Activated T-cell treated with anti-CD3 and anti-CD28 coated beads, Interleukin-2, amount 50 U/mL, for 4 hours (primary cell): ENCODE results near the gene WDR90. TPM values are rescaled to one million over a fixed set of nuclear protein-coding genes. Genes with fewer than 3 reads are reported as not detected.
A peak's percentile ranks its signal among the peaks of the same experiment; 100 is the strongest.

ENCODE experiments used
- ATAC-seq, 2 donors: fragments of 200-7000 bp; cut with Tn5 transposase; one replicate each; pipeline ENCODE4 v1.10.0; 2021
- DNase-seq: peaks from one replicate; pipeline ENCODE4 v3.0.0-alpha.2; 2020
- H3K27me3 Mint-ChIP-seq: one replicate; pipeline ENCODE4 v1.8.0; 2021; ENCODE audit warnings: low read depth, mixed read lengths
- H3K36me3 Mint-ChIP-seq: one replicate; pipeline ENCODE4 v1.8.0; 2022; ENCODE audit warnings: mixed read lengths; ENCODE audit not compliant: insufficient read depth
- H3K4me1 Mint-ChIP-seq: one replicate; pipeline ENCODE4 v1.8.0; 2021; ENCODE audit warnings: low read depth, mixed read lengths
- H3K4me3 Mint-ChIP-seq: one replicate; pipeline ENCODE4 v1.8.0; 2021; ENCODE audit warnings: mild to moderate bottlenecking, moderate library complexity, mixed read lengths
- H3K9me3 Mint-ChIP-seq: one replicate; pipeline ENCODE4 v1.8.0; 2021; ENCODE audit warnings: mixed read lengths
- total RNA-seq, 3 donors: library from RNA; stranded (reverse); gene quantifications; one replicate each; pipeline ENCODE4 v1.2.1, GENCODE V29; 2021

Gene WDR90
- total RNA-seq, 3 donors from 2014 or later = 81.0 to 104 (median 87.8) TPM

GRCh38 chr16:621526-622105 lies 27.5 kb upstream of the WDR90 start:
- Mint-ChIP-seq H3K9me3 (no peaks in the 10 kb centered on the region), H3K36me3 (no peaks in the 10 kb centered on the region), H3K27me3 (no peaks in the 10 kb centered on the region), H3K4me1 (no peaks in the 10 kb centered on the region), H3K4me3 (no peak overlapping the region)
- DNase-seq (no peak), ATAC-seq (no peak)

- no peak for DNase-seq
- ATAC-seq = no peak
- Mint-ChIP-seq H3K9me3 (no peaks in the 10 kb centered on the region), H3K36me3 (no peaks in the 10 kb centered on the region), H3K4me1 (no peaks in the 10 kb centered on the region), H3K27me3 (no peaks in the 10 kb centered on the region), H3K4me3 (no peak overlapping the region)
Measured at GRCh38 chr16:622920-623280, 26.3 kb upstream of the WDR90 start.

GRCh38 chr16:624526-625070 lies 24.6 kb upstream of the WDR90 start:
- Mint-ChIP-seq H3K27me3 (no peaks in the 10 kb centered on the region), H3K4me3 (no peak overlapping the region), H3K9me3 (no peaks in the 10 kb centered on the region), H3K36me3 (no peaks in the 10 kb centered on the region), H3K4me1 (no peaks in the 10 kb centered on the region)
- no peak for ATAC-seq
- DNase-seq = no peak

GRCh38 chr16:625117-625976 lies 23.8 kb upstream of the WDR90 start:
- ATAC-seq = no peak
- no peaks in the 10 kb centered on the region for H3K36me3 Mint-ChIP-seq
- H3K9me3 Mint-ChIP-seq = no peaks in the 10 kb centered on the region
- no peak for DNase-seq
- no peaks in the 10 kb centered on the region for H3K4me1 Mint-ChIP-seq
- no peak overlapping the region for H3K4me3 Mint-ChIP-seq
- no peaks in the 10 kb centered on the region for H3K27me3 Mint-ChIP-seq

GRCh38 chr16:625977-626765 lies 23.0 kb upstream of the WDR90 start:
- no peak for DNase-seq
- ATAC-seq = no peak
- no peaks in the 10 kb centered on the region for H3K9me3 Mint-ChIP-seq
- no peaks in the 10 kb centered on the region for H3K4me1 Mint-ChIP-seq
- H3K27me3 Mint-ChIP-seq = no peaks in the 10 kb centered on the region
- H3K4me3 Mint-ChIP-seq = no peak overlapping the region
- H3K36me3 Mint-ChIP-seq = no peaks in the 10 kb centered on the region

GRCh38 chr16:626787-627453 lies 22.2 kb upstream of the WDR90 start:
- Mint-ChIP-seq H3K27me3 (no peaks in the 10 kb centered on the region), H3K9me3 (no peaks in the 10 kb centered on the region), H3K36me3 (no peaks in the 10 kb centered on the region), H3K4me1 (no peaks in the 10 kb centered on the region), H3K4me3 (no peak overlapping the region)
- ATAC-seq (peak in 1 of 2 donors; percentile 19), DNase-seq (no peak)

GRCh38 chr16:627454-628239 lies 21.5 kb upstream of the WDR90 start:
- Mint-ChIP-seq H3K9me3 (no peaks in the 10 kb centered on the region), H3K4me3 (no peak overlapping the region), H3K36me3 (no peaks in the 10 kb centered on the region), H3K27me3 (no peaks in the 10 kb centered on the region), H3K4me1 (no peaks in the 10 kb centered on the region)
- no peak for DNase-seq
- no peak for ATAC-seq

- Mint-ChIP-seq H3K36me3 (no peaks in the 10 kb centered on the region), H3K4me3 (no peak overlapping the region), H3K9me3 (no peaks in the 10 kb centered on the region), H3K4me1 (no peaks in the 10 kb centered on the region), H3K27me3 (no peaks in the 10 kb centered on the region)
- DNase-seq = no peak
- no peak for ATAC-seq
Measured at GRCh38 chr16:628321-629061, 20.7 kb upstream of the WDR90 start.

- DNase-seq (no peak), ATAC-seq (no peak)
- no peaks in the 10 kb centered on the region for H3K36me3 Mint-ChIP-seq
- no peaks in the 10 kb centered on the region for H3K4me1 Mint-ChIP-seq
- no peak overlapping the region for H3K4me3 Mint-ChIP-seq
- no peaks in the 10 kb centered on the region for H3K9me3 Mint-ChIP-seq
- no peaks in the 10 kb centered on the region for H3K27me3 Mint-ChIP-seq
Measured at GRCh38 chr16:629185-629832, 19.9 kb upstream of the WDR90 start.

- Mint-ChIP-seq H3K27me3 (no peaks in the 10 kb centered on the region), H3K4me1 (peaks cover 1% of the 10 kb centered on the region), H3K9me3 (no peaks in the 10 kb centered on the region), H3K36me3 (no peaks in the 10 kb centered on the region), H3K4me3 (no peak overlapping the region)
- no peak for DNase-seq
- no peak for ATAC-seq
Measured at GRCh38 chr16:629833-630248, 19.3 kb upstream of the WDR90 start.

GRCh38 chr16:630249-630814 lies 18.8 kb upstream of the WDR90 start:
- H3K36me3 Mint-ChIP-seq = no peaks in the 10 kb centered on the region
- H3K4me3 Mint-ChIP-seq = no peak overlapping the region
- ATAC-seq (no peak), DNase-seq (no peak)
- H3K4me1 Mint-ChIP-seq = peaks cover 2% of the 10 kb centered on the region
- H3K9me3 Mint-ChIP-seq = no peaks in the 10 kb centered on the region
- no peaks in the 10 kb centered on the region for H3K27me3 Mint-ChIP-seq

- no peak for ATAC-seq
- H3K36me3 Mint-ChIP-seq = no peaks in the 10 kb centered on the region
- no peak for DNase-seq
- H3K4me3 Mint-ChIP-seq = no peak within 1 kb of the TSS
- peaks cover 2% of the 10 kb centered on the region for H3K4me1 Mint-ChIP-seq
- H3K9me3 Mint-ChIP-seq = no peaks in the 10 kb centered on the region
- H3K27me3 Mint-ChIP-seq = no peaks in the 10 kb centered on the region
Measured at GRCh38 chr16:630815-631405, 18.3 kb upstream of the WDR90 start, which contains the start of gene WFIKKN1. Gene WFIKKN1, plus strand, starts transcription at chr16:630985. Its CDS starts 269 bp downstream, at chr16:631254.
